Stomach smooth muscle (tissue), 2 donors: ENCODE results near the gene TM7SF3.
"Not testable (repeated sequence)": the region's sequence is repeated elsewhere in the genome, so short reads cannot be mapped to it uniquely, and the experiment has no call there.

Experiments used
- H3K27ac ChIP-seq: one replicate; pipeline ENCODE4 v1.7.0; 2013; ENCODE audit warnings: mild to moderate bottlenecking, low read length, inconsistent platforms
- H3K27me3 ChIP-seq, 2 donors: one replicate each; pipeline ENCODE4 v1.7.0; 2013; ENCODE audit warnings: low read length in 2 of 2; ENCODE audit not compliant: insufficient read depth in 2 of 2, control insufficient read depth in 1 of 2
- H3K36me3 ChIP-seq, 2 donors: one replicate each; pipeline ENCODE4 v1.7.0; 2013; ENCODE audit warnings: low read length in 2 of 2; ENCODE audit not compliant: control insufficient read depth in 2 of 2, insufficient read depth in 2 of 2
- H3K4me1 ChIP-seq: one replicate; pipeline ENCODE4 v1.7.0; 2013; ENCODE audit warnings: low read length; ENCODE audit not compliant: control insufficient read depth, insufficient read depth
- H3K4me3 ChIP-seq, 2 donors: one replicate each; pipeline ENCODE4 v1.7.0; 2013; ENCODE audit warnings: low read length in 2 of 2
- H3K9ac ChIP-seq, 2 donors: one replicate each; pipeline ENCODE4 v1.7.0; 2013; ENCODE audit warnings: low read length in 2 of 2, mild to moderate bottlenecking in 1 of 2
- H3K9me3 ChIP-seq, 2 donors: one replicate each; pipeline ENCODE4 v1.7.0; 2013; ENCODE audit warnings: low read length in 2 of 2; ENCODE audit not compliant: control insufficient read depth in 2 of 2
- donor health status: healthy.
- donor health status: Pancreatic carcinoma.

The TM7SF3 gene

GRCh38 chr12:26978801-26979200 lies 35.4 kb downstream of the TM7SF3 start:
- peaks cover 20 to 21% of the 10 kb centered on the region in 2 donors for H3K36me3 ChIP-seq

GRCh38 chr12:26976687-26977086 lies 37.5 kb downstream of the TM7SF3 start:
- H3K27ac ChIP-seq, result no peak overlapping the region
- no peak overlapping the region for H3K9ac ChIP-seq
- no peaks in the 10 kb centered on the region for H3K9me3 ChIP-seq
- no peaks in the 10 kb centered on the region for H3K27me3 ChIP-seq
- H3K36me3 ChIP-seq, result peaks cover 20 to 30% of the 10 kb centered on the region in 2 donors
- H3K4me3 ChIP-seq, result no peak overlapping the region
- H3K4me1 ChIP-seq, result no peaks in the 10 kb centered on the region

More at GRCh38 chr12:26978801-26979200, 35.4 kb downstream of the TM7SF3 start:
- Histone ChIP-seq H3K9ac (no peak overlapping the region), H3K27ac (no peak overlapping the region), H3K9me3 (no peaks in the 10 kb centered on the region), H3K4me3 (no peak overlapping the region), H3K4me1 (no peaks in the 10 kb centered on the region), H3K27me3 (no peaks in the 10 kb centered on the region)

GRCh38 chr12:26971963-26972362 lies 42.2 kb downstream of the TM7SF3 start:
- no peak overlapping the region for H3K4me3 ChIP-seq
- H3K36me3 ChIP-seq, result peaks cover 17 to 29% of the 10 kb centered on the region in 2 donors
- H3K27ac ChIP-seq, result no peak overlapping the region
- no peak overlapping the region for H3K9ac ChIP-seq
- no peaks in the 10 kb centered on the region for H3K9me3 ChIP-seq
- no peaks in the 10 kb centered on the region for H3K27me3 ChIP-seq
- no peaks in the 10 kb centered on the region for H3K4me1 ChIP-seq

- Histone ChIP-seq H3K9ac (no peak overlapping the region), H3K4me3 (no peak overlapping the region), H3K4me1 (no peaks in the 10 kb centered on the region), H3K27me3 (no peaks in the 10 kb centered on the region), H3K9me3 (no peaks in the 10 kb centered on the region), H3K36me3 (peaks cover 15 to 21% of the 10 kb centered on the region in 2 donors), H3K27ac (no peak overlapping the region)
Measured at GRCh38 chr12:26970136-26970535, 44.0 kb downstream of the TM7SF3 start.

GRCh38 chr12:26966842-26967241 lies 47.3 kb downstream of the TM7SF3 start:
- Histone ChIP-seq H3K9ac (no peak overlapping the region), H3K4me3 (no peak overlapping the region), H3K27ac (no peak overlapping the region), H3K36me3 (peaks cover 10 to 16% of the 10 kb centered on the region in 2 donors), H3K27me3 (no peaks in the 10 kb centered on the region), H3K9me3 (no peaks in the 10 kb centered on the region), H3K4me1 (no peaks in the 10 kb centered on the region)

- H3K4me3 ChIP-seq, result no peak overlapping the region
- no peaks in the 10 kb centered on the region for H3K9me3 ChIP-seq
- no peaks in the 10 kb centered on the region for H3K4me1 ChIP-seq
- H3K36me3 ChIP-seq, result peaks cover 3 to 22% of the 10 kb centered on the region in 2 donors
- H3K9ac ChIP-seq, result no peak overlapping the region
- no peaks in the 10 kb centered on the region for H3K27me3 ChIP-seq
- no peak overlapping the region for H3K27ac ChIP-seq
Measured at GRCh38 chr12:26963413-26963812, 50.8 kb downstream of the TM7SF3 start.

- H3K27ac ChIP-seq, result no peak overlapping the region
- no peak overlapping the region for H3K4me3 ChIP-seq
- no peaks in the 10 kb centered on the region for H3K9me3 ChIP-seq
- no peak overlapping the region for H3K9ac ChIP-seq
- peaks cover 6 to 19% of the 10 kb centered on the region in 2 donors for H3K36me3 ChIP-seq
- no peaks in the 10 kb centered on the region for H3K27me3 ChIP-seq
- no peaks in the 10 kb centered on the region for H3K4me1 ChIP-seq
Measured at GRCh38 chr12:26961803-26962202, 52.4 kb downstream of the TM7SF3 start.

GRCh38 chr12:26961391-26961790 lies 52.8 kb downstream of the TM7SF3 start:
- not testable (repeated sequence) for H3K4me1 ChIP-seq, H3K9me3 ChIP-seq, H3K27ac ChIP-seq, H3K9ac ChIP-seq, H3K27me3 ChIP-seq, H3K4me3 ChIP-seq
- peaks cover 7 to 20% of the 10 kb centered on the region in 2 donors for H3K36me3 ChIP-seq

- no peak overlapping the region for H3K27ac ChIP-seq
- no peak overlapping the region for H3K9ac ChIP-seq
- H3K9me3 ChIP-seq, result no peaks in the 10 kb centered on the region
- peaks cover 7% of the 10 kb centered on the region in 2 donors for H3K36me3 ChIP-seq
- H3K4me1 ChIP-seq, result no peaks in the 10 kb centered on the region
- no peaks in the 10 kb centered on the region for H3K27me3 ChIP-seq
- H3K4me3 ChIP-seq, result no peak overlapping the region
Measured at GRCh38 chr12:26954027-26954426, 60.2 kb downstream of the TM7SF3 start.

GRCh38 chr12:26953447-26953846 lies 60.7 kb downstream of the TM7SF3 start:
- Histone ChIP-seq H3K27me3 (no peaks in the 10 kb centered on the region), H3K27ac (no peak overlapping the region), H3K9ac (no peak overlapping the region), H3K4me3 (no peak overlapping the region), H3K9me3 (no peaks in the 10 kb centered on the region), H3K4me1 (no peaks in the 10 kb centered on the region), H3K36me3 (peaks cover 7% of the 10 kb centered on the region in 2 donors)

- Histone ChIP-seq H3K9ac (no peak overlapping the region), H3K4me1 (no peaks in the 10 kb centered on the region), H3K4me3 (no peak overlapping the region), H3K36me3 (no peaks in the 10 kb centered on the region), H3K9me3 (no peaks in the 10 kb centered on the region), H3K27me3 (no peaks in the 10 kb centered on the region), H3K27ac (no peak overlapping the region)
Measured at GRCh38 chr12:26948309-26948708, 65.9 kb downstream of the TM7SF3 start.
